Adrenal gland (tissue), 5 donors: ENCODE data around the gene TMEM51.

Experiments used
- CTCF ChIP-seq, 6 experiments: fragments of 450-650 bp in 4 of 6; fragments of 200-600 bp in 2 of 6; sonication (generic) in 1 of 6; IDR thresholded peaks; 1 replicate in 5 of 6; 2 replicates in 1 of 6; pipeline versions ENCODE4 v1.5.1 to v1.8.0; 2016 to 2021; ENCODE audit warnings: antibody characterized with exemption in 6 of 6, mild to moderate bottlenecking in 2 of 6, moderate library complexity in 1 of 6
- POLR2A ChIP-seq, 2 donors: fragments of 450-650 bp; IDR thresholded peaks; one replicate each; pipeline ENCODE4 v1.6.1; 2017; ENCODE audit warnings: antibody characterized with exemption in 2 of 2, mild to moderate bottlenecking in 2 of 2, moderate library complexity in 1 of 2
- donor health status: DM: no; HTN: no; CAD: no.

- TF ChIP-seq CTCF (IDR thresholded peaks at IDR 0.05) = no peak
- no peak for TF ChIP-seq POLR2A (IDR thresholded peaks at IDR 0.05)
Observed at GRCh38 chr1:15146971-15147376, 6.6 kb upstream of the TMEM51 start.
